HepG2 (cell line): ENCODE data around the gene GPALPP1. TPM values are rescaled to one million over a fixed set of nuclear protein-coding genes. Genes with fewer than 3 reads are reported as not detected.

ENCODE experiments used
- ATAC-seq: fragments of 200-7000 bp; cut with Tn5 transposase; 3 replicates; pipeline ENCODE4 v1.9.1; 2020; ENCODE audit warnings: mild to moderate bottlenecking, moderate library complexity
- BruUV-seq: library from RNA; stranded (reverse); fragments of 400-500 nt; replicated peaks from 2 replicates; lab custom pipeline; 2021; lab: Mats Ljungman, UMichigan
- CTCF ChIA-PET: fragments of 300-600 bp; formaldehyde crosslinking; extraction: SDS; loops from one replicate; lab custom pipeline; 2021; ENCODE audit warnings: low total read pairs, inconsistent platforms, low intra/inter-chr PET ratio; lab: Yijun Ruan, JAX
- POLR2A ChIA-PET: fragments of 350-600 bp; sonication (Branson Sonifier 250); formaldehyde crosslinking; loops from one replicate; lab custom pipeline; 2020; ENCODE audit warnings: antibody characterized with exemption, inconsistent platforms; lab: Yijun Ruan, JAX
- DNase-seq: peaks from one replicate; pipeline ENCODE4 v3.0.0-alpha.2; 2015; ENCODE audit warnings: low spot score
- FAIRE-seq: peaks from 3 replicates; lab custom pipeline; 2011; peaks lifted over from hg19 to GRCh38; lab: Jason Lieb, UNC
- H2AFZ ChIP-seq: one replicate; pipeline ENCODE4 v1.6.1; 2011; ENCODE audit warnings: low read length, inconsistent platforms
- H3K27ac ChIP-seq: fragments of 300-600 bp; 3 replicates; pipeline ENCODE4 v1.8.0; 2011; ENCODE audit warnings: mixed run types, mild to moderate bottlenecking, mixed read lengths, low read length, inconsistent platforms; ENCODE audit not compliant: insufficient read depth; ENCODE audit errors: extremely low read length
- H3K27me3 ChIP-seq, 2 experiments: fragments of 200-600 bp in 1 of 2; 2 replicates in 1 of 2; 3 replicates in 1 of 2; pipeline versions ENCODE4 v1.6.0 to v1.8.0; 2011; ENCODE audit warnings: low read length in 2 of 2, mild to moderate bottlenecking in 2 of 2, moderate library complexity in 2 of 2, inconsistent platforms in 1 of 2; ENCODE audit not compliant: insufficient read depth in 2 of 2, control insufficient read depth in 1 of 2
- H3K36me3 ChIP-seq, 2 experiments: fragments of 200-600 bp in 1 of 2; replicated peaks in 1 of 2; 2 replicates in 1 of 2; 3 replicates in 1 of 2; pipeline versions ENCODE4 v1.5.1 to v1.8.0; 2011; ENCODE audit warnings: low read length in 2 of 2, inconsistent platforms in 1 of 2; ENCODE audit not compliant: insufficient read depth in 2 of 2, control insufficient read depth in 1 of 2
- H3K4me1 ChIP-seq: 2 replicates; pipeline ENCODE4 v1.5.1; 2012; ENCODE audit warnings: low read length, inconsistent platforms; ENCODE audit not compliant: insufficient read depth
- H3K4me2 ChIP-seq: 2 replicates; pipeline ENCODE4 v1.6.0; 2011; ENCODE audit warnings: low read depth, low read length, inconsistent platforms
- H3K4me3 ChIP-seq, 3 experiments: fragments of 200-600 bp in 1 of 3; sonication (generic), shearing (Covaris generic) in 1 of 3; replicated peaks in 1 of 3; 2 replicates each; pipeline ENCODE4 v1.5.1; 2011 to 2016; ENCODE audit warnings: low read length in 3 of 3, inconsistent platforms in 2 of 3, low read depth in 2 of 3, mild to moderate bottlenecking in 2 of 3, control low read depth in 1 of 3, mixed read lengths in 1 of 3; ENCODE audit not compliant: insufficient read depth in 1 of 3
- H3K79me2 ChIP-seq: one replicate; pipeline ENCODE4 v1.6.1; 2011; ENCODE audit warnings: low read length, inconsistent platforms; ENCODE audit not compliant: insufficient read depth
- H3K9ac ChIP-seq: 2 replicates; pipeline ENCODE4 v1.6.0; 2011; ENCODE audit warnings: mild to moderate bottlenecking, low read depth, low read length, inconsistent platforms; ENCODE audit not compliant: insufficient read depth
- H3K9me3 ChIP-seq: 2 replicates; pipeline ENCODE4 v1.5.1; 2012; ENCODE audit warnings: mild to moderate bottlenecking, low read length
- H4K20me1 ChIP-seq: 2 replicates; pipeline ENCODE4 v1.6.0; 2011; ENCODE audit warnings: inconsistent platforms, mild to moderate bottlenecking, low read length, moderate library complexity; ENCODE audit not compliant: insufficient read depth
- ERF ChIP-seq: IDR thresholded peaks from 2 replicates; pipeline ENCODE4 v1.6.1; 2018; ENCODE audit warnings: missing biosample characterization, missing genetic modification reagents
- FOXA3 ChIP-seq: IDR thresholded peaks from 2 replicates; pipeline ENCODE4 v1.6.1; 2016; ENCODE audit warnings: missing genetic modification reagents, missing compliant biosample characterization
- KLF9 ChIP-seq: IDR thresholded peaks from 2 replicates; pipeline ENCODE4 v1.6.1; 2016; ENCODE audit warnings: low read depth
- NCOA1 ChIP-seq: sonication (generic); formaldehyde crosslinking; IDR thresholded peaks from 2 replicates; pipeline ENCODE4 v1.9.0; 2021; ENCODE audit warnings: missing genetic modification reagents
- REL ChIP-seq: sonication (generic); formaldehyde crosslinking; conservative IDR thresholded peaks from 2 replicates; pipeline ENCODE4 v1.8.0; 2022; ENCODE audit warnings: mild to moderate bottlenecking, missing genetic modification reagents, moderate library complexity
- REPIN1 ChIP-seq: sonication (generic); formaldehyde crosslinking; IDR thresholded peaks from 2 replicates; pipeline ENCODE4 v1.8.0; 2022; ENCODE audit warnings: missing genetic modification reagents, low read depth, mild to moderate bottlenecking, borderline replicate concordance
- STAT6 ChIP-seq: sonication (generic); formaldehyde crosslinking; IDR thresholded peaks from 2 replicates; pipeline ENCODE4 v1.4.0; 2020; ENCODE audit warnings: missing genetic modification reagents, mild to moderate bottlenecking, borderline replicate concordance
- ZEB1 ChIP-seq: IDR thresholded peaks from 2 replicates; pipeline ENCODE4 v1.6.1; 2012; ENCODE audit warnings: mild to moderate bottlenecking, low read depth, inconsistent platforms; ENCODE audit not compliant: insufficient replicate concordance
- ZNF18 ChIP-seq: sonication (generic); formaldehyde crosslinking; IDR thresholded peaks from 2 replicates; pipeline ENCODE4 v1.8.0; 2022; ENCODE audit warnings: mild to moderate bottlenecking, missing genetic modification reagents; ENCODE audit not compliant: insufficient replicate concordance
- ZNF280D ChIP-seq: sonication (generic); formaldehyde crosslinking; IDR thresholded peaks from 2 replicates; pipeline ENCODE4 v1.5.1; 2020; ENCODE audit warnings: mild to moderate bottlenecking, missing genetic modification reagents
- ZNF674 ChIP-seq: sonication (generic); formaldehyde crosslinking; IDR thresholded peaks from 2 replicates; pipeline ENCODE4 v1.5.0; 2020; ENCODE audit warnings: low read depth, mild to moderate bottlenecking, missing genetic modification reagents
- ZNF704 ChIP-seq: sonication (generic); formaldehyde crosslinking; IDR thresholded peaks from 2 replicates; pipeline ENCODE4 v1.8.1; 2023; ENCODE audit warnings: mild to moderate bottlenecking, inconsistent platforms, moderate library complexity, missing genetic modification reagents, borderline replicate concordance
- ZNF772 ChIP-seq: sonication (generic); formaldehyde crosslinking; IDR thresholded peaks from 2 replicates; pipeline ENCODE4 v1.5.0; 2020; ENCODE audit warnings: mild to moderate bottlenecking, missing genetic modification reagents
- in situ Hi-C: cut with HindIII; loops from 2 replicates; pipeline ENCODE4 v1.10.0; 2017; ENCODE audit warnings: low pct_unique_long_range_greater_than_20kb; ENCODE audit not compliant: extremely low pct_ligation_motif_present
- intact Hi-C: fragments of 100-400 bp; cut with micrococcal nuclease; formaldehyde crosslinking; loops from one replicate; pipeline ENCODE4 v1.10.0; 2022; ENCODE audit not compliant: unreplicated experiment
- polyA plus RNA-seq, 8 experiments: library from polyadenylated mRNA; depleted of rRNA in 3 of 8; stranded (reverse) in 7 of 8; unstranded in 1 of 8; fragments of >200 nt; fragmentation: Illumina TruSeq in 4 of 8; extraction: Trizol in 4 of 8; gene quantifications; 2 replicates each; pipeline versions ENCODE4 v1.2.1 to v1.2.3, GENCODE V29; 2011 to 2016; ENCODE audit warnings: low read depth in 4 of 8, missing spikeins in 1 of 8, mixed read lengths in 1 of 8; ENCODE audit not compliant: insufficient read depth in 1 of 8
- total RNA-seq, 5 experiments: library from RNA; depleted of rRNA; stranded (reverse); fragments of >200 nt; fragmentation: Illumina TruSeq; extraction: Trizol; gene quantifications; 2 replicates each; pipeline ENCODE4 v1.2.3, GENCODE V29; 2016; ENCODE audit warnings: low read depth in 1 of 5
- TF ChIP-seq, protein P1 (sequence below): sonication (generic); formaldehyde crosslinking; IDR thresholded peaks from 2 replicates; pipeline ENCODE4 v1.5.0; 2020; ENCODE audit warnings: mild to moderate bottlenecking, missing genetic modification reagents, borderline replicate concordance

The GPALPP1 gene
- total and polyA plus RNA-seq, 2 of the 13 experiments (the other 11 are each of a cell fraction or from before 2014, with no cell fraction given), result 12.1 to 23.1 TPM

DNA sequence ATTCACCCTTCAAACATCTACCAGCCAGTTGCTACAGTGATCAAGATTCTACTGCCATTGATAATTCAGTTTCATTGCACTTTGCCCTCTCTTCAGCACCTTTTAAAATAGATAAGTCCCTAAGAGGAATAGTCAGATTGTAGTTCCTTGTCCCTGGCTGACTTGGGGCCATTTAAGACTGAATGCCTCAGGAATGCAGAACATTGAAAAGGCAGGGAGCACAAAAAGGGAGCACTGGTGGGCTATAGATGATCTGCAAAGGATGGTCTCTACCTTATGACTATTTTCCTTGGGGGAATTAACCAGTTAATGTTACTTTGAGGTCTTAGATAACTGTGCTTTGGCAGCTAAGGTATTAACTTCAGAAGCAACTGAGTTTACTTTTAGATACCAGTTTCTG, 46.9 kb downstream of the GPALPP1 start:
- POLR2A ChIA-PET, result no interaction called here
- intact Hi-C loops (no loop called here), in situ Hi-C loops (loop anchor here (25.0 kb wide), 1 partner anchor 476 kb away; no protein-coding TSS in a partner anchor)
- Histone ChIP-seq H3K27ac (no peak overlapping the region), H4K20me1 (no peaks in the 10 kb centered on the region), H2AFZ (no peak overlapping the region), H3K4me3 (no peak overlapping the region), H3K27me3 (no peaks in the 10 kb centered on the region), H3K9ac (no peak overlapping the region), H3K9me3 (no peaks in the 10 kb centered on the region), H3K4me1 (no peaks in the 10 kb centered on the region), H3K4me2 (no peak overlapping the region), H3K36me3 (no peaks in the 10 kb centered on the region), H3K79me2 (no peaks in the 10 kb centered on the region)
- no peak for DNase-seq
- ATAC-seq, result no peak
- no peak for FAIRE-seq
- BruUV-seq, result no TSS peak
- CTCF ChIA-PET, result no interaction called here
- TF ChIP-seq STAT6 (CRISPR knock-in tag) (no peak), NCOA1 (CRISPR knock-in tag) (no peak), FOXA3 (CRISPR knock-in tag) (no peak), ZNF18 (CRISPR knock-in tag) (no peak), REPIN1 (no peak), REL (CRISPR knock-in tag) (no peak), ZNF280D (CRISPR knock-in tag) (no peak), ZNF772 (CRISPR knock-in tag) (no peak), ZNF674 (CRISPR knock-in tag) (no peak), ERF (no peak), ZEB1 (no peak), ZNF704 (CRISPR knock-in tag) (no peak), KLF9 (no peak)
- TF ChIP-seq, protein P1, sequence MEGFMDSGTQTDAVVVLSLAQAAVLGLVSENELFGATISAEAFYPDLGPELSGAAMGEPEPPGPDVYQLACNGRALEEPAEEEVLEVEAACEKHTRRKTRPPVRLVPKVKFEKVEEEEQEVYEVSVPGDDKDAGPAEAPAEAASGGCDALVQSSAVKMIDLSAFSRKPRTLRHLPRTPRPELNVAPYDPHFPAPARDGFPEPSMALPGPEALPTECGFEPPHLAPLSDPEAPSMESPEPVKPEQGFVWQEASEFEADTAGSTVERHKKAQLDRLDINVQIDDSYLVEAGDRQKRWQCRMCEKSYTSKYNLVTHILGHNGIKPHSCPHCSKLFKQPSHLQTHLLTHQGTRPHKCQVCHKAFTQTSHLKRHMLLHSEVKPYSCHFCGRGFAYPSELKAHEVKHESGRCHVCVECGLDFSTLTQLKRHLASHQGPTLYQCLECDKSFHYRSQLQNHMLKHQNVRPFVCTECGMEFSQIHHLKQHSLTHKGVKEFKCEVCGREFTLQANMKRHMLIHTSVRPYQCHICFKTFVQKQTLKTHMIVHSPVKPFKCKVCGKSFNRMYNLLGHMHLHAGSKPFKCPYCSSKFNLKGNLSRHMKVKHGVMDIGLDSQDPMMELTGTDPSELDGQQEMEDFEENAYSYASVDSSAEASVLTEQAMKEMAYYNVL (CRISPR knock-in tag), result no peak
